Measurements from ENCODE around the gene LRIT3.
"Not testable (repeated sequence)": the region's sequence is repeated elsewhere in the genome, so short reads cannot be mapped to it uniquely, and the experiment has no call there.

Gene LRIT3

GRCh38 chr4:109848501-109848900, 594 bp downstream of the LRIT3 start:
- TF ChIP-seq, protein P1, sequence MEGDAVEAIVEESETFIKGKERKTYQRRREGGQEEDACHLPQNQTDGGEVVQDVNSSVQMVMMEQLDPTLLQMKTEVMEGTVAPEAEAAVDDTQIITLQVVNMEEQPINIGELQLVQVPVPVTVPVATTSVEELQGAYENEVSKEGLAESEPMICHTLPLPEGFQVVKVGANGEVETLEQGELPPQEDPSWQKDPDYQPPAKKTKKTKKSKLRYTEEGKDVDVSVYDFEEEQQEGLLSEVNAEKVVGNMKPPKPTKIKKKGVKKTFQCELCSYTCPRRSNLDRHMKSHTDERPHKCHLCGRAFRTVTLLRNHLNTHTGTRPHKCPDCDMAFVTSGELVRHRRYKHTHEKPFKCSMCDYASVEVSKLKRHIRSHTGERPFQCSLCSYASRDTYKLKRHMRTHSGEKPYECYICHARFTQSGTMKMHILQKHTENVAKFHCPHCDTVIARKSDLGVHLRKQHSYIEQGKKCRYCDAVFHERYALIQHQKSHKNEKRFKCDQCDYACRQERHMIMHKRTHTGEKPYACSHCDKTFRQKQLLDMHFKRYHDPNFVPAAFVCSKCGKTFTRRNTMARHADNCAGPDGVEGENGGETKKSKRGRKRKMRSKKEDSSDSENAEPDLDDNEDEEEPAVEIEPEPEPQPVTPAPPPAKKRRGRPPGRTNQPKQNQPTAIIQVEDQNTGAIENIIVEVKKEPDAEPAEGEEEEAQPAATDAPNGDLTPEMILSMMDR (IDR thresholded peaks at IDR 0.05; ENCODE audit: insufficient read depth, low read depth, low read length, missing control alignments), result no peak
- H3K4me3 ChIP-seq (ENCODE audit: low read depth, low read length), result no peak overlapping the region
- DNase-seq (ENCODE audit: low read depth), result no peak

GRCh38 chr4:109850601-109851000, 2.7 kb downstream of the LRIT3 start:
- no peak for DNase-seq (ENCODE audit: low read depth)
- H3K4me3 ChIP-seq (ENCODE audit: low read depth, low read length), result no peak overlapping the region
- TF ChIP-seq, protein P1 (IDR thresholded peaks at IDR 0.05; ENCODE audit: insufficient read depth, low read depth, low read length, missing control alignments), result no peak

DNA sequence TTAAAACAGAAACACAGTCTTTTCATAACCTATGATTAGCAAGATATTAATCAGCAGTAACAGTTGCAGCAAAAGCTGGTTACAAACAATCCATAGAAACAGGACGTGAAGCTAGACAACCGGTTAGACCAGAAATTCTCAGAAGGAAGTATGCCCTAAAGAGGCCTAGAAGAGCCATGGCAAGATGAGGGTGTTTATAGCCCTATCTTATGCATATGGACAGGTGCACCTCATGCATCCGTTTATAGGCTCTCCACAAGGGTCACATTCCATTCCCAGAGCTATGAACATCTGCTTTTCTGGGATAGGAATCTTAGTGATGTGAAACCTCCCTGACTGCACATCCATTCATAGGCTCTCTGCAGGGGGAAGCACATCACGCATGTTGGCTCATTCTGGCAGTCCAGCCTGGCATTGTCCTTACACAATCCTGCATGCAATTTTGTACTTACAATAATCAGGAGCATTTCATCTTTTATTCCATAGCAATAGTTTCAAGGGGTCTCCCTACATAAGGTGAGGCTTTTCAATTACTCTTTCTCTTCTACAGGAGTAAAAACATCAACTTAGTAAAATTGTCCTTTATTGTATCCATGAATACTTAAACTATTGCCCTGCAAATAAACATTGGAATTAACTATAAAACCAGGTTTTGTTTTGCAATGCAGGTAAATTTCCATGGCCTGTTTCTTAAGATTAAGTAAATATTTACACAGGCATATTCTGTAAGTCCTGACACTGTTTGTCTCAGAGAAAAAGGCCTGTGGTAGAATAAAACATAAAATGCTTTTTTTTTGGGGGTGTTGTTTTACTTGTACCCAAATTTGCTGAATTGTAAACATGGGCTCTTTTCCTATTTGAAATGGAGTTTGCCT, 11.8 kb downstream of the LRIT3 start:
- H3K4me3 ChIP-seq (ENCODE audit: low read depth, low read length), result not testable (repeated sequence)

DNA sequence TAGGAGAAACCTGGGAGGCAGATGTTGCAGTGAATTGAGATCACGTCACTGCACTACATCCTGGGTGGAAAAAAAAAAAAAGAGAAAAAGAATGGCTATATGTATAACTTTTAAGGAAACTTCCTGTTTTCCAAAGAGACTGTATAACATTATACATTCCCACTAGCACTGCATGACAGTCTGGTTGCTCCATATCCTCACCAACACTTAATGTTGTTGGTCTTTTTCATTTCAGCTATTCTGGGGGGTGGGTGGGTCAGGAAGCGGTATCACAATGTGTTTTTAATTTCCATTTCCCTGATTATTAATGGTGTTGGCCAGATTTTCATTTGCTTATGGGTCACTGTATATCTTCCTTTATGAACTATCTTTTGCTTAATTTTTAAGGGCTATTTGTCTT, 13.4 kb downstream of the LRIT3 start:
- no peak overlapping the region for H3K4me3 ChIP-seq (ENCODE audit: low read depth, low read length)
- TF ChIP-seq, protein P1 (IDR thresholded peaks at IDR 0.05; ENCODE audit: insufficient read depth, low read depth, low read length, missing control alignments), result no peak
- no peak for DNase-seq (ENCODE audit: low read depth)

More for the DNA sequence above, 11.8 kb downstream of the LRIT3 start:
- not testable (repeated sequence) for DNase-seq (ENCODE audit: low read depth)

DNA sequence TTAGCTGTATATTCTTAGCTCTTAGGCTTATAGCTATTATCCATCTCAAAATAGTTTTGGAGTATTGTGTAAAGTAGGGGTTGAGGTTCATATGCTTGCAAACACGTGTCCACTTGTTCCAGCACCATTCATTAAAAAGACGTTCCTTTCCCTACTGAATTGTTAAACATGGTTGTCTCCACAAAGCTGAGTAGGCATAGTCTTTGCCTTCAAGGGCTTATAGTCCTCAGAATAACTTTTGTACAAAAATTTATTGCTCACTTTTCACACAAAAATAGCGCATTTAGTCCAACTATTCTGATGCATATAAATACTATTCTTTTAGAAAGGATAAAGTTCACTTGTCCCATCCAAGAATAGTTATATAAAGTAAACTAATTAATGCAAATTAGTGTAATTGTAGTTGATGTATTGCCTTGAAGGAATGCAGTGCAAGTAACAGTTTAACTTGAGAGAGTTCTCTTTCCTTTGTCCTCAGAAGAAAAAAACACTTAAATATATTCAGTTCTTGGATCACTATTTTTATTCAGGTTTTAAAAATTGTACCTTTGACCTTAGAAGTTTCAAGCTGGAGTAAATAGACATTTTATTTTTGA, 14.1 kb downstream of the LRIT3 start:
- TF ChIP-seq, protein P1 (IDR thresholded peaks at IDR 0.05; ENCODE audit: insufficient read depth, low read depth, low read length, missing control alignments), result no peak
- no peak for DNase-seq (ENCODE audit: low read depth)
- no peak overlapping the region for H3K4me3 ChIP-seq (ENCODE audit: low read depth, low read length)

GRCh38 chr4:109864134-109864533, 16.2 kb downstream of the LRIT3 start:
- no peak for DNase-seq (ENCODE audit: low read depth)
- TF ChIP-seq, protein P1 (IDR thresholded peaks at IDR 0.05; ENCODE audit: insufficient read depth, low read depth, low read length, missing control alignments), result no peak
- no peak overlapping the region for H3K4me3 ChIP-seq (ENCODE audit: low read depth, low read length)

DNA sequence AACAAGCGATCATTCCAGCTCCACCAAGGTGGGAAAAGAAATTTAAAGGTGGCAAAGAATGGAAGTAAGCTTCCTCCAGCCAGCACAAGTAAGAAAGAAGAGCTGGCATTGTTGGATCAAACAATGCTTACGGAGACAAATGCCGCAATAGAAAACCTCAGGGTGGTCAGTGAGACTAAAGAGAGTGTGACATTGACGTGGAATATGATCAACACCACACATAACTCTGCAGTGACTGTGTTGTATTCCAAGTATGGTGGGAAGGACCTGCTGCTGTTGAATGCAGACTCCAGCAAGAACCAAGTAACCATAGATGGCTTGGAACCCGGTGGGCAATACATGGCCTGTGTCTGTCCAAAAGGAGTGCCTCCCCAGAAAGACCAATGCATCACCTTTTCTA, 22.2 kb downstream of the LRIT3 start:
- TF ChIP-seq, protein P1 (IDR thresholded peaks at IDR 0.05; ENCODE audit: insufficient read depth, low read depth, low read length, missing control alignments), result no peak
- no peak for DNase-seq (ENCODE audit: low read depth)
- no peak overlapping the region for H3K4me3 ChIP-seq (ENCODE audit: low read depth, low read length)
